IMR-90 (cell line): ENCODE results near the gene TTC5. TPM values are rescaled to one million over a fixed set of nuclear protein-coding genes. Genes with fewer than 3 reads are reported as not detected.

Experiments
- ATAC-seq: fragments of 200-7000 bp; cut with Tn5 transposase; 2 replicates; pipeline ENCODE4 v1.9.1; 2020; ENCODE audit warnings: low read depth, mild to moderate bottlenecking, moderate library complexity
- BruUV-seq: library from RNA; stranded (reverse); fragments of 400-500 nt; replicated peaks from 2 replicates; lab custom pipeline; 2021; lab: Mats Ljungman, UMichigan
- CTCF ChIA-PET: fragments of 300-600 bp; formaldehyde crosslinking; extraction: SDS; loops from one replicate; lab custom pipeline; 2021; ENCODE audit warnings: antibody characterized with exemption; lab: Yijun Ruan, JAX
- POLR2A ChIA-PET: fragments of 300-600 bp; sonication (Branson Sonifier 250); formaldehyde crosslinking; loops from one replicate; lab custom pipeline; 2022; ENCODE audit warnings: antibody characterized with exemption; ENCODE audit not compliant: unreplicated experiment; lab: Charles Lee
- DNase-seq: peaks from one replicate; pipeline ENCODE4 v3.0.0; 2013
- H2AFZ ChIP-seq: replicated peaks from 2 replicates; pipeline ENCODE3; 2013; ENCODE audit warnings: low read length, mild to moderate bottlenecking; ENCODE audit not compliant: poor library complexity
- H2AK5ac ChIP-seq: 2 replicates; pipeline ENCODE4 v1.6.1; 2013; ENCODE audit warnings: low read depth, low read length, inconsistent platforms
- H2AK9ac ChIP-seq: replicated peaks from 2 replicates; pipeline ENCODE3; 2013; ENCODE audit warnings: mild to moderate bottlenecking, low read depth, low read length, moderate library complexity; ENCODE audit not compliant: poor library complexity
- H2BK120ac ChIP-seq: 2 replicates; pipeline ENCODE4 v1.6.1; 2013; ENCODE audit warnings: low read depth, low read length, inconsistent platforms
- H2BK15ac ChIP-seq: 3 replicates; pipeline ENCODE4 v1.6.1; 2013; ENCODE audit warnings: low read depth, low read length, inconsistent platforms
- H2BK20ac ChIP-seq: 2 replicates; pipeline ENCODE4 v1.6.1; 2013; ENCODE audit warnings: low read depth, mild to moderate bottlenecking, inconsistent platforms, low read length, moderate library complexity
- H2BK5ac ChIP-seq: 2 replicates; pipeline ENCODE4 v1.6.1; 2013; ENCODE audit warnings: mild to moderate bottlenecking, low read depth, low read length, inconsistent platforms; ENCODE audit not compliant: poor library complexity, severe bottlenecking
- H3K14ac ChIP-seq: replicated peaks from 2 replicates; pipeline ENCODE4 v1.6.1; 2013; ENCODE audit warnings: low read depth, low read length, inconsistent platforms
- H3K18ac ChIP-seq: 2 replicates; pipeline ENCODE4 v1.6.1; 2013; ENCODE audit warnings: low read depth, low read length, control low read depth
- H3K23ac ChIP-seq: 2 replicates; pipeline ENCODE4 v1.6.1; 2013; ENCODE audit warnings: low read depth, low read length, inconsistent platforms
- H3K27ac ChIP-seq: 2 replicates; pipeline ENCODE4 v1.5.1; 2013; ENCODE audit warnings: mild to moderate bottlenecking, control low read depth, low read length; ENCODE audit not compliant: insufficient read depth
- H3K27me3 ChIP-seq: 2 replicates; pipeline ENCODE4 v1.6.1; 2013; ENCODE audit warnings: low read length; ENCODE audit not compliant: control insufficient read depth, insufficient read depth
- H3K36me3 ChIP-seq: 2 replicates; pipeline ENCODE4 v1.6.1; 2013; ENCODE audit warnings: low read length, mixed read lengths; ENCODE audit not compliant: control insufficient read depth, insufficient read depth
- H3K4ac ChIP-seq: 2 replicates; pipeline ENCODE4 v1.6.1; 2013; ENCODE audit warnings: low read depth, low read length, inconsistent platforms
- H3K4me1 ChIP-seq: 2 replicates; pipeline ENCODE4 v1.6.1; 2013; ENCODE audit warnings: low read length, mixed read lengths; ENCODE audit not compliant: control insufficient read depth, insufficient read depth
- H3K4me2 ChIP-seq: 2 replicates; pipeline ENCODE4 v1.6.1; 2013; ENCODE audit warnings: low read depth, mild to moderate bottlenecking, control low read depth, low read length, moderate library complexity
- H3K4me3 ChIP-seq: 2 replicates; pipeline ENCODE4 v1.5.1; 2013; ENCODE audit warnings: low read depth, mild to moderate bottlenecking, control low read depth, low read length, moderate library complexity; ENCODE audit not compliant: insufficient read depth
- H3K56ac ChIP-seq: 2 replicates; pipeline ENCODE4 v1.6.1; 2013; ENCODE audit warnings: low read length, inconsistent platforms; ENCODE audit not compliant: insufficient read depth; ENCODE audit errors: extremely low read depth
- H3K79me1 ChIP-seq, 2 experiments: 2 replicates each; pipeline ENCODE4 v1.6.1; 2013; ENCODE audit warnings: low read length in 2 of 2, inconsistent platforms in 1 of 2, low read depth in 1 of 2
- H3K9ac ChIP-seq: 2 replicates; pipeline ENCODE4 v1.6.1; 2013; ENCODE audit warnings: low read depth, low read length, control low read depth
- H3K9me1 ChIP-seq: 2 replicates; pipeline ENCODE4 v1.6.1; 2013; ENCODE audit warnings: low read length, inconsistent platforms; ENCODE audit not compliant: insufficient read depth
- H3K9me3 ChIP-seq: 2 replicates; pipeline ENCODE4 v1.6.1; 2013; ENCODE audit warnings: low read length; ENCODE audit not compliant: control insufficient read depth, insufficient read depth
- H4K20me1 ChIP-seq: 2 replicates; pipeline ENCODE4 v1.6.1; 2013; ENCODE audit warnings: low read length, inconsistent platforms; ENCODE audit not compliant: insufficient read depth
- H4K5ac ChIP-seq: 2 replicates; pipeline ENCODE4 v1.6.1; 2013; ENCODE audit warnings: mild to moderate bottlenecking, low read depth, low read length, control low read depth
- H4K8ac ChIP-seq, 2 experiments: 2 replicates each; pipeline ENCODE4 v1.6.1; 2013; ENCODE audit warnings: low read depth in 2 of 2, low read length in 2 of 2, control low read depth in 1 of 2, inconsistent platforms in 1 of 2
- H4K91ac ChIP-seq: 2 replicates; pipeline ENCODE4 v1.6.1; 2013; ENCODE audit warnings: low read depth, low read length, inconsistent platforms; ENCODE audit not compliant: insufficient read depth
- BHLHE40 ChIP-seq: fragments of 150-350 bp; IDR thresholded peaks from 2 replicates; pipeline ENCODE4 v1.6.1; 2016; ENCODE audit warnings: mild to moderate bottlenecking, low read depth, low read length
- CEBPB ChIP-seq: IDR thresholded peaks from 2 replicates; pipeline ENCODE4 v1.6.1; 2012; ENCODE audit warnings: low read depth, low read length, improper control_type of control experiment
- CHD1 ChIP-seq: IDR thresholded peaks from 2 replicates; pipeline ENCODE4 v1.6.1; 2012; ENCODE audit warnings: low read depth, low read length, improper control_type of control experiment
- MAFK ChIP-seq: IDR thresholded peaks from 2 replicates; pipeline ENCODE4 v1.6.1; 2012; ENCODE audit warnings: low read depth, low read length, improper control_type of control experiment
- NFE2L2 ChIP-seq: fragments of 150-350 bp; IDR thresholded peaks from 2 replicates; pipeline ENCODE4 v1.6.1; 2016; ENCODE audit warnings: low read depth, mild to moderate bottlenecking, low read length
- RAD21 ChIP-seq: IDR thresholded peaks from 2 replicates; pipeline ENCODE4 v1.6.1; 2012; ENCODE audit warnings: low read length, improper control_type of control experiment
- WGBS, 2 experiments: methylation state at CpG; one replicate each; pipeline versions ENCODE4 v1.1.5 to v1.1.7; 2013; ENCODE audit warnings: missing lambda C conversion rate in 2 of 2; ENCODE audit not compliant: insufficient read length in 1 of 2; ENCODE audit errors: extremely low coverage in 2 of 2; 5-methylcytosine and 5-hydroxymethylcytosine counted together
- dilution Hi-C: fragments of 300-500 bp; cut with HindIII; formaldehyde crosslinking; loops from one replicate; pipeline ENCODE4 v1.14.3; 2018; ENCODE audit warnings: low sequenced_read_pairs; ENCODE audit not compliant: unreplicated experiment
- in situ Hi-C: fragments of 300-500 bp; cut with MboI; formaldehyde crosslinking; loops from 3 replicates; pipeline ENCODE4 v1.14.3; 2019; ENCODE audit warnings: low sequenced_read_pairs, inconsistent platforms, mixed read lengths
- intact Hi-C: fragments of 100-400 bp; cut with micrococcal nuclease; formaldehyde crosslinking; loops from 2 replicates; pipeline ENCODE4 v1.10.0; 2022
- polyA plus RNA-seq, 3 experiments: library from polyadenylated mRNA; depleted of rRNA; stranded (reverse); fragments of >200 nt; gene quantifications; 2 replicates each; pipeline ENCODE4 v1.2.3, GENCODE V29; 2012; ENCODE audit warnings: low replicate concordance in 1 of 3
- total RNA-seq: library from RNA; depleted of rRNA; stranded (reverse); fragments of >200 nt; gene quantifications from 2 replicates; pipeline ENCODE4 v1.2.3, GENCODE V29; 2012
- TF ChIP-seq, protein P1 (sequence below): fragments of 150-350 bp; IDR thresholded peaks from 2 replicates; pipeline ENCODE4 v1.6.1; 2017; ENCODE audit warnings: mild to moderate bottlenecking, antibody characterized with exemption, low read length, low read depth

TTC5 gene
- total and polyA plus RNA-seq, 2 of the 4 experiments (the other 2 are of a cell fraction) = 9.8 to 29.4 TPM

DNA sequence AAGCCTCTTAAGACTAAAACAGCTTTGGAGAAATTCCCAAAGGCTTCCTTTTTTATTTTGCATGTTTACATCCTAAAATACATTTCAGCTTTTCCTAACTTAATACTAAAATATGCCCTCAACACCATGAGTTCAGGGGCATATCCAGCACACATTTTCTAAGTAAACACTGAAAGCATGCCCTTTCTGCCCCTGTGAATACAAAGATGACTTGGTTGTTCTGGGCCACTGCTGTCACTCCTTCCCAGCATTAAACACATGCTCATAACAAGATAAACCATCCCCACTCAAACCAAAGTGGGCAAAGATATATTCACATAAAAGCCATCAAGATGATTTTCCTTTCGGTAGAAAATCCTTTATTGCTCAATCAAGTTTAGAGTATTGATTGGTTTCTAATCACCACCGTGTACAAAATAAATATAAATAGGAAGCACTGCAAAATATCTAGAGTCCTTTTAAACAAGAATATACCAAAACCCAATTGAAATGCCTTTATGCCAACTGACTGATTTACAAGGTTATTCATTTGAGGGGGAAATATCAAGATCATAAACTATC is 25.4 kb upstream of the TTC5 start:
- Histone ChIP-seq H2BK15ac (no peak overlapping the region), H3K36me3 (peaks cover 4% of the 10 kb centered on the region; the same call in 1 of the 2 replicates), H3K27ac (no peak overlapping the region), H3K23ac (no peak overlapping the region), H3K9ac (no peak overlapping the region), H3K56ac (no peak overlapping the region), H4K91ac (no peak overlapping the region), H2AK9ac (no peak overlapping the region), H3K9me3 (no peaks in the 10 kb centered on the region), H3K4ac (no peak overlapping the region), H2BK120ac (no peak overlapping the region), H3K9me1 (no peaks in the 10 kb centered on the region), H4K5ac (no peak overlapping the region), H4K8ac (no peak overlapping the region), H3K4me2 (no peak overlapping the region), H3K14ac (no peak overlapping the region), H4K20me1 (no peaks in the 10 kb centered on the region), H2BK5ac (no peak overlapping the region), H3K4me3 (no peak overlapping the region), H3K79me1 (peaks cover 4 to 18% of the 10 kb centered on the region in 2 experiments; a peak in 3 of 4 replicates), H2AK5ac (no peak overlapping the region), H3K18ac (no peak overlapping the region), H2BK20ac (no peak overlapping the region), H3K27me3 (no peaks in the 10 kb centered on the region), H2AFZ (no peak overlapping the region), H3K4me1 (no peaks in the 10 kb centered on the region)
- ChIA-PET CTCF (no interaction called here), POLR2A (no interaction called here)
- DNase-seq (no peak), ATAC-seq (no peak)
- intact Hi-C loops (no loop called here), dilution Hi-C loops (no loop called here), in situ Hi-C loops (loop anchor here (25.0 kb wide), 2 partner anchors 656 to 756 kb away; partner anchors contain the start of genes METTL17, SLC39A2 and ZNF219)
- no CpG with 5 or more reads among the region's 2 CpGs for WGBS, 2 experiments
- TF ChIP-seq CEBPB (peak; percentile 42; the same call in 1 of the 2 replicates), CHD1 (no peak), MAFK (no peak), RAD21 (no peak), BHLHE40 (no peak), NFE2L2 (no peak)
- TF ChIP-seq, protein P1, sequence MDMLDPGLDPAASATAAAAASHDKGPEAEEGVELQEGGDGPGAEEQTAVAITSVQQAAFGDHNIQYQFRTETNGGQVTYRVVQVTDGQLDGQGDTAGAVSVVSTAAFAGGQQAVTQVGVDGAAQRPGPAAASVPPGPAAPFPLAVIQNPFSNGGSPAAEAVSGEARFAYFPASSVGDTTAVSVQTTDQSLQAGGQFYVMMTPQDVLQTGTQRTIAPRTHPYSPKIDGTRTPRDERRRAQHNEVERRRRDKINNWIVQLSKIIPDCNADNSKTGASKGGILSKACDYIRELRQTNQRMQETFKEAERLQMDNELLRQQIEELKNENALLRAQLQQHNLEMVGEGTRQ = no peak
- BruUV-seq = no TSS peak
